ENCODE data around the gene CD302.

Gene CD302

DNA sequence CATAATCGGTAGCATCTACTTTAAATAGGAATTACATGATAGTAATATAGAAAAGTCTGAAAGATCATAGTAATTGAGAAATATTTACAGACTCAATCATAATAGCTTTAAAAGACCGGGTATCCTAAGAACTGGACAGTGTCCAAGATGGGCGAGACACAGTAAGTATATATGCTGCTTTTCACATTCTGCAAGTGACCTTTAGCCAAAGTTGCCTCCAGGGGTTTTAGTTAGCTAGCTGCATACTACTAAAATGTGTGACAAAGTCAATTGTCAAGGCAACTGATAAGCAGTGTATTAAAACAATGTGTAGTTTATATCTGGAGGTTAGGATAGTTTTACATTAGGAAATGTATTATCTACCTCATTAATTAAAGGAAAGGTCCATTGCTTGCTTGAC, 24.6 kb downstream of the CD302 start:
- ChIA-PET POLR2A (no interaction called here), CTCF (no interaction called here)
- TF ChIP-seq NFRKB (IDR thresholded peaks at IDR 0.05): no peak
- no peak for TF ChIP-seq ZNF384 (IDR thresholded peaks at IDR 0.05)
- no peak for TF ChIP-seq TARDBP (IDR thresholded peaks at IDR 0.05)
- no peak for TF ChIP-seq FOXM1 (IDR thresholded peaks at IDR 0.05; ENCODE audit: borderline replicate concordance)
- TF ChIP-seq FOXK2 (IDR thresholded peaks at IDR 0.05): no peak
- TF ChIP-seq, protein P1, sequence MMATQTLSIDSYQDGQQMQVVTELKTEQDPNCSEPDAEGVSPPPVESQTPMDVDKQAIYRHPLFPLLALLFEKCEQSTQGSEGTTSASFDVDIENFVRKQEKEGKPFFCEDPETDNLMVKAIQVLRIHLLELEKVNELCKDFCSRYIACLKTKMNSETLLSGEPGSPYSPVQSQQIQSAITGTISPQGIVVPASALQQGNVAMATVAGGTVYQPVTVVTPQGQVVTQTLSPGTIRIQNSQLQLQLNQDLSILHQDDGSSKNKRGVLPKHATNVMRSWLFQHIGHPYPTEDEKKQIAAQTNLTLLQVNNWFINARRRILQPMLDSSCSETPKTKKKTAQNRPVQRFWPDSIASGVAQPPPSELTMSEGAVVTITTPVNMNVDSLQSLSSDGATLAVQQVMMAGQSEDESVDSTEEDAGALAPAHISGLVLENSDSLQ (IDR thresholded peaks at IDR 0.05): no peak
- no peak for TF ChIP-seq L3MBTL2 (conservative IDR thresholded peaks at IDR 0.05)
- TF ChIP-seq LEF1 (IDR thresholded peaks at IDR 0.05; ENCODE audit: borderline replicate concordance): no peak
- TF ChIP-seq BHLHE40 (IDR thresholded peaks at IDR 0.05; ENCODE audit: borderline replicate concordance): no peak
- no peak for TF ChIP-seq SUZ12 (IDR thresholded peaks at IDR 0.05)
- TF ChIP-seq ELF4 (IDR thresholded peaks at IDR 0.05): no peak
- no peak for DNase-seq (ENCODE audit: extremely low spot score)

DNA sequence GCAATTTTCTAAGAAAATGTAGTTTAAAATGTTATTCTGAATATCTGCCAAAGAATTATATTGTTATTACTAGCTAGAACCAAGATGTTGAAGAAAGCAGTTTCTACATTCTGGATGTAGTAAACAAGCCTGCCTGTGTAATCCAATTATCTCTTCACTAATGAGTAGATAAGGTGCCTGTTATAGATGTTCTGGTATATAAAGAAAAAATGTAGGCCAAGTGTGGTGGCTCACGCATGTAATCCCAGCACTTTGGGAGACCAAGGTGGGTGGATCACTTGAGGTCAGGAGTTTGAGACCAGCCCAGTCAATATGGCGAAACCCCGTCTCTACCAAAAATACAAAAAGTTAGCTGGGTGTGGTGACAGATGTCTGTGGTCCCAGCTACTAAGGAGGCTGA, 28.9 kb downstream of the CD302 start:
- ChIA-PET POLR2A (no interaction called here), CTCF (no interaction called here)
- DNase-seq (ENCODE audit: extremely low spot score): no peak
- no peak for TF ChIP-seq SUZ12 (IDR thresholded peaks at IDR 0.05)
- TF ChIP-seq HDGF (IDR thresholded peaks at IDR 0.05; ENCODE audit: borderline replicate concordance): no peak
- TF ChIP-seq SP1 (IDR thresholded peaks at IDR 0.05): no peak
- no peak for TF ChIP-seq FOXM1 (IDR thresholded peaks at IDR 0.05; ENCODE audit: borderline replicate concordance)
- no peak for TF ChIP-seq LEF1 (IDR thresholded peaks at IDR 0.05; ENCODE audit: borderline replicate concordance)
- no peak for TF ChIP-seq NFRKB (IDR thresholded peaks at IDR 0.05)
- no peak for TF ChIP-seq ELF4 (IDR thresholded peaks at IDR 0.05)
- TF ChIP-seq, protein P1 (IDR thresholded peaks at IDR 0.05): no peak
- TF ChIP-seq CTBP1 (IDR thresholded peaks at IDR 0.05; ENCODE audit: borderline replicate concordance): no peak

DNA sequence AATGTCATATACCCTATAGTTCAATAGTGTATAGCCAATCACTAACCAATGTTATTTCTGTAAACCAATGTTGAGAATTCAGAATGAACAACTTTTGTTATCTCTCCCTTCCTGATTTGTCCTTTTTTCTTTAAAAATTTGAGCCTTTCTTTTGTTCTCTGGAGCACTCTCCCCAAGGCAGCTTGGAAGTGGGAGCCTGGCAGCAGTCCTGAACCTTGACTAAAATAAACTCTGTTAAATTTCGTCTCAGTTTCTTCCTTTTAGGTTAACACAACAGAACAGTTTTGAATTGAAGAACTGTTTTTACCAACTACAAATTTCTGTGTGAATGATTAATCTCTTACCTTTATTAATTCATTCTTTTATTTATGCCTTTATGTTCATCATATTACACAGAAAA, 35.9 kb downstream of the CD302 start:
- ChIA-PET CTCF (no interaction called here), POLR2A (interaction anchor here (1.4 kb wide), 1 partner anchor 50 kb away, joined by 6 read pairs; the partner anchor contains the start of gene MARCHF7)
- TF ChIP-seq LEF1 (IDR thresholded peaks at IDR 0.05; ENCODE audit: borderline replicate concordance): no peak
- no peak for TF ChIP-seq HDGF (IDR thresholded peaks at IDR 0.05; ENCODE audit: borderline replicate concordance)
- TF ChIP-seq SUZ12 (IDR thresholded peaks at IDR 0.05): no peak
- TF ChIP-seq FOXK2 (IDR thresholded peaks at IDR 0.05): no peak
- TF ChIP-seq L3MBTL2 (conservative IDR thresholded peaks at IDR 0.05): no peak
- TF ChIP-seq SP1 (IDR thresholded peaks at IDR 0.05): no peak
- TF ChIP-seq FOXA1 (IDR thresholded peaks at IDR 0.05): no peak
- no peak for TF ChIP-seq CTBP1 (IDR thresholded peaks at IDR 0.05; ENCODE audit: borderline replicate concordance)
- DNase-seq (ENCODE audit: extremely low spot score): no peak

DNA sequence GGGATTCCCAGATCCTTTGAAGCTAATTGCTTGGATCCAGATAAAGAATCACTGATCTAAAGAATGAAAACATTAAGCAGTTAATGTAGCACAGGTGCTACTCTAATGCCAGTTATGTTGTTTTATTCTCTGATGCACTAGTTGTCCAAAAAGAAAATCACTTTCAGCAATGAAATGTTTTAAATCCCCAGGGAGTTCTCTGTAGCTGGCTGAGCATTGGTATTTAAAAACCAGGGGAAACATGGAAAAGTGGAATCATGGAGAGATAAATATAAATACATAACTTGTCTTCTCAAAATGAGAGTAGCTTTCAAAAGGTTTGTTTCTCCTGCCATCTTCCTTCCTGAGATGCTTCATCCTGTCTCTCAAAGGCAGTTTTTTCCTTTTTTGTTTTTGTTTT, 37.7 kb downstream of the CD302 start:
- ChIA-PET CTCF (no interaction called here), POLR2A (no interaction called here)
- no peak for DNase-seq (ENCODE audit: extremely low spot score)
- TF ChIP-seq CTBP1 (IDR thresholded peaks at IDR 0.05; ENCODE audit: borderline replicate concordance) (no peak), FOXA1 (IDR thresholded peaks at IDR 0.05) (no peak), SUZ12 (IDR thresholded peaks at IDR 0.05) (no peak), ELF4 (IDR thresholded peaks at IDR 0.05) (no peak), BHLHE40 (IDR thresholded peaks at IDR 0.05; ENCODE audit: borderline replicate concordance) (no peak), FOXK2 (IDR thresholded peaks at IDR 0.05) (no peak), SP1 (IDR thresholded peaks at IDR 0.05) (no peak), HDGF (IDR thresholded peaks at IDR 0.05; ENCODE audit: borderline replicate concordance) (no peak), L3MBTL2 (conservative IDR thresholded peaks at IDR 0.05) (no peak), TARDBP (IDR thresholded peaks at IDR 0.05) (no peak), LEF1 (IDR thresholded peaks at IDR 0.05; ENCODE audit: borderline replicate concordance) (no peak), FOXM1 (IDR thresholded peaks at IDR 0.05; ENCODE audit: borderline replicate concordance) (no peak), ZNF384 (IDR thresholded peaks at IDR 0.05) (no peak), NFRKB (IDR thresholded peaks at IDR 0.05) (no peak), ARNT (IDR thresholded peaks at IDR 0.05) (no peak)
- TF ChIP-seq, protein P1 (IDR thresholded peaks at IDR 0.05): no peak

DNA sequence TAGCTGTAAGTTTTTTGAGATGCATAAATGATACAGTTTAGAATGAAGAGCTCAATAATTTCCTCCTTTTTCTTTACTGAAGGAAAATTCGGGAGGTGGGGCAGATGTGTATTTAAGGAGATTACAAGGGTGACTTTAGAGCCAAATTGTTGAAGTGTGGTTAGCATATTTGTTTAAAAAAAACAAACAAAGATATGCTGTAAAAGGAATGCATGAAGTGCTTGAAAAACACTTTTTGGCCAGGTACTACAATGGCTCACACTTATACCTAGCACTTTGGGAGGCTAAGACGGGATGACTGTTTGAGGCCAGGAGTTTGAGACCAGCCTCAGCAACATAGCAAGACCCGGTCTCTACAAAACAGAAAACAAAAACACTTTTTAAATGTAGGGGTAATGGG, 38.4 kb downstream of the CD302 start:
- ChIA-PET POLR2A (no interaction called here), CTCF (interaction anchor here (0.6 kb wide), 1 partner anchor 622 kb away, joined by 3 read pairs; no protein-coding TSS in a partner anchor)
- no peak for DNase-seq (ENCODE audit: extremely low spot score)
- TF ChIP-seq TARDBP (IDR thresholded peaks at IDR 0.05) (no peak), FOXA1 (IDR thresholded peaks at IDR 0.05) (no peak)

DNA sequence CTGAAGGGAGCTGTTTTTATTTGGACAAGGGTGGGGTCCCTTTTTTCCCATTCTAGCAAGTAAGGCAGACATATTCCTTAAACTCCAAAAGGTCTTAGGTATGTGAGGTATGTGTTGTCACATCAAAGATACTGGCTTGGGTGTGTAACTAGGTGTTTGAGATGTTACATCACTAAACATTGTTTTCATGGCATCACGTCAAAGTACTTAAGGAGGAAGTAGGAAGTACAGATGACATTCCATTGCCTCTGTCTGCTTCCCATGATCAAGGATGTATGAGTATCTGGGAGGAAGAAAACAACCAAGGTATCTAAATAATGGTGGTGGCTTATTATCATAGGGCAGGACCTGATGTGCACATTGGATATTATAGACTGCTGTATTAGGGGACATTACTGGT, 39.3 kb downstream of the CD302 start:
- POLR2A ChIA-PET: no interaction called here
- no peak for DNase-seq (ENCODE audit: extremely low spot score)
- no peak for TF ChIP-seq ARNT (IDR thresholded peaks at IDR 0.05)
- TF ChIP-seq LEF1 (IDR thresholded peaks at IDR 0.05; ENCODE audit: borderline replicate concordance): no peak
- TF ChIP-seq, protein P1 (IDR thresholded peaks at IDR 0.05): no peak
- TF ChIP-seq HDGF (IDR thresholded peaks at IDR 0.05; ENCODE audit: borderline replicate concordance): no peak
- TF ChIP-seq NFRKB (IDR thresholded peaks at IDR 0.05): no peak
- no peak for TF ChIP-seq BHLHE40 (IDR thresholded peaks at IDR 0.05; ENCODE audit: borderline replicate concordance)
- no peak for TF ChIP-seq SUZ12 (IDR thresholded peaks at IDR 0.05)
- no peak for TF ChIP-seq L3MBTL2 (conservative IDR thresholded peaks at IDR 0.05)
- TF ChIP-seq CTBP1 (IDR thresholded peaks at IDR 0.05; ENCODE audit: borderline replicate concordance): no peak
- TF ChIP-seq SP1 (IDR thresholded peaks at IDR 0.05): no peak
- no peak for TF ChIP-seq FOXM1 (IDR thresholded peaks at IDR 0.05; ENCODE audit: borderline replicate concordance)
- CTCF ChIA-PET: no interaction called here

Measured in HEK293T (cell line).